ENCODE data around the gene RSPH10B2.
"Not testable (repeated sequence)": the region's sequence is repeated elsewhere in the genome, so short reads cannot be mapped to it uniquely, and the experiment has no call there.

- TF ChIP-seq SIN3A (IDR thresholded peaks at IDR 0.05; ENCODE audit: borderline replicate concordance, low read depth, low read length); CTCF (IDR thresholded peaks at IDR 0.05); POLR2AphosphoS5 (IDR thresholded peaks at IDR 0.05; ENCODE audit: low read depth, low read length); GABPA (IDR thresholded peaks at IDR 0.05; ENCODE audit: low read depth); EZH2phosphoT487 (IDR thresholded peaks at IDR 0.05; ENCODE audit: borderline replicate concordance, low read depth); PBX3 (IDR thresholded peaks at IDR 0.05); RAD21 (IDR thresholded peaks at IDR 0.05; ENCODE audit: low read length); IRF3 (IDR thresholded peaks at IDR 0.05; ENCODE audit: low read depth, low read length): not testable (repeated sequence)
These were observed 46.4 kb downstream of the RSPH10B2 start for GRCh38 chr7:6800331-6800730.

All from SK-N-SH (cell line).